Measurements from ENCODE around the gene MAP10.
"Not testable (repeated sequence)": the region's sequence is repeated elsewhere in the genome, so short reads cannot be mapped to it uniquely, and the experiment has no call there.

MAP10 gene

GRCh38 chr1:232805269-232806185 lies at the start of gene MAP10:
Gene MAP10, plus strand, starts transcription at chr1:232805416. Its CDS starts 34 bp downstream, at chr1:232805450.
- peak; percentile 72 for DNase-seq (ENCODE audit: low read depth)

DNA sequence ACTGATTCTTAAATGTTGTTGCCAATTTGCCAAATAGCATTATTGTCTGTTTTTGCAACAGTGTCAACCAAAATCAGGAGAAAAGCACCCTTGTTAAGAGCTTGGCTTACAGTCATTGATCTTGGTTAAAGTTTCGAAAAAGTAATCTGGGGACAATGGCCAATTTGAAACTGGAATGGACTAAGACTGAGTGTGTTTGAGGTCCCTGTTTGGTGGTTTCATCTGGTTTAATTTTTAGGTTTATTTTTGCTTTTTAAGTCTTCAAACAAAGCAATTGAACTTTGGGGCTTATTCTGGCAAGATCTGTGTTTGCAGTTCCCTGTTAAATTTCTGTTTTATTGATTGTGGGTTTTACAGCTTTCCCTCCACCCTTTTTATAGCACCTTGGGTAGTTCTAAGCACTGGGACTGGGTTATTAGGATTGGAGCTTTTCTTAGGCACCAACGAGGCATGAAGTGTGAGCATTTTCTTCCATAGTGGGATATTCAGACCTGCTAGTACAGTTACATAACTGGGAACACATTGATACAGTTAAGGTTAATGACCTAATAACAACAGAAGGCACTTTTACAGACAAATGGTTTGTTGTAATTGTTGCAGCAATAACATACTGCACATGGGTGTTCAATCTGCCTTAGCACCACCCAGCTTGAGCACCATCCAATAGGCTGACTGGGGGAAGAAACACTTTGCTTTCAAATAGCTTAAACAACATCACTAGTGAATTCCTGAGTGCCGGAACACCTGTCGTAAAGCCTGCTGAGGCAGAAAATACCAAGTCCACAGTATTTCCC lies 40.6 kb upstream of the MAP10 start:
- no peak for DNase-seq (ENCODE audit: low read depth)

GRCh38 chr1:232765542-232765941 lies 39.7 kb upstream of the MAP10 start:
- DNase-seq (ENCODE audit: low read depth) = no peak

GRCh38 chr1:232766241-232766890 lies 38.9 kb upstream of the MAP10 start:
- DNase-seq (ENCODE audit: low read depth) = no peak

DNA sequence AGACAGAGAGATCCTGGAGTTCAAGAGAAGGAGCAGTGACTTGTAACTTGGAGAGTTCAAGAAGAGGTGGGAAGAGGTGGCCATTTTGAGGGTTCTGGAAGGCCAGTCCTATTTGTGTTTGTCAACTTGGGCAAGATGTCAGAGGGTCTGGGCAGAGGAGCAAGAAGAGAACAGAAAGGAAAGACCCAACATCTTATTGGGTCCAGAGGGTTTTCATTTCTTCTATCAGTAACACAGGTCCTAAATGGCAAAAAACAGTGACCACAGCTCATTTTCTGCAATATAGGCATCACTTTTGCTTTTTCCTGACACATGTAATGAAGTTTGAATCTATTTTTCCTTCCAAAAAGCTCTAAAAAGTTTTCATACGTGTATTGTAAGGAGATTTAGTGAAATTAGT lies 38.3 kb upstream of the MAP10 start:
- DNase-seq (ENCODE audit: low read depth) = no peak

GRCh38 chr1:232767305-232768074 lies 37.7 kb upstream of the MAP10 start:
- peak; percentile 78 for DNase-seq (ENCODE audit: low read depth)

GRCh38 chr1:232768793-232769192 lies 36.4 kb upstream of the MAP10 start:
- no peak for DNase-seq (ENCODE audit: low read depth)

DNA sequence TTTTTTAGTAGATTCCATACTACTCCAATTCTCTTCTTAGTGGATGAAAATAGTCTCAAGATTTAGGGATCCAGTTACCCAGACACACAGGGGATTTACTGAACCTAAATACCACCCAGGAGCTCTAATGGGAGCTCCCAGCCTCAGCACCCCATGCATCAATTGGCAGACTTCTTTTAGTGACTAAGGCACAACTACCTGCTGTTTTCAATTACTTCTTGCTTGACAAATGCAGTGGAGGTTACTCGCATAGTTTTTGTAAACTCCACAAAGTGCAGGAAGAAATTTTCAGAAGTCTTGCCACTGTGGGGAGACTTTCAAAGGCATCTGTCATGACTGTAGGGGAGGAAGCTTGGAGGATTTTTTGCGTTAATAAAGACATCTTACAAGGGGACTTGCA lies 35.5 kb upstream of the MAP10 start:
- peak; percentile 39 for DNase-seq (ENCODE audit: low read depth)

DNA sequence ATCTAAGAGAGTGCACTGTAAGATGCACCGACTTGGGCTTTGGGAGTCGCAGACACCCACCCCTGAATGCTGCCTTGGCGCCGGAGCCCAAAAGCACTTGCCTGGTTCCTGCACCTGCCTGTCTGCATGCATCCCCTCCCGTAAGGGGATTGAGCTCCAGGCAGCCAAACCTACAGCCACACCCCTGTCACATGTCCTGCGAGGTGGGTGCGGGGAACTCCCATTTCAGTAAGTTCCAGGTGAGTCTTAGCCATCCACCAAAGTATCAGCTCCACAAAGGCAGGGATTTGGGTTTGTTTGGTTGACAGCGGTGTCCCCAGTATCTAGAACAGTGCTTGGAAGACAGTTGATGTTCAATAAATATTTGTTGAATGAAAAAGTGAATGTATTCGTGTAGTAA lies 31.5 kb upstream of the MAP10 start:
- DNase-seq (ENCODE audit: low read depth) = no peak

- no peak for DNase-seq (ENCODE audit: low read depth)
Observed at GRCh38 chr1:232776526-232777106, 28.6 kb upstream of the MAP10 start.

DNA sequence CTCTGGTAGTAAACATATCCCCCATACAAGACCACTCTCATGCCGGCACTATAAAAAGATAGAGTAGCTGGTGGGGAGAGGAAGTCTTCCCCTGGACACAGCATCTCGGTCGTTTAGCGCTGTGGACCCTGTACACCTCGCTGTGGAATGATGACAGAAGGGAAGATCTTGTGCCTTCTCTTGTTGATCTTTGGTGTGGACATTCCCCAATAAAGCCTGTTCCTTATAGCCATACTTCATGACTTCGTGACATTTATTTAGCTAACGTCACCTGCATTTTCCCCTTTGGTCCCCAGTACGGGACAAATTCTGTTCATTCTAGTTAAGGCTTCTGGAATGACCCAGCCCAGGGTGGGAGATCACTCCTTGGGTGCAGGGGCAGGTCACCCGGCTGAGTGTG lies 24.9 kb upstream of the MAP10 start:
- no peak for DNase-seq (ENCODE audit: low read depth)

DNA sequence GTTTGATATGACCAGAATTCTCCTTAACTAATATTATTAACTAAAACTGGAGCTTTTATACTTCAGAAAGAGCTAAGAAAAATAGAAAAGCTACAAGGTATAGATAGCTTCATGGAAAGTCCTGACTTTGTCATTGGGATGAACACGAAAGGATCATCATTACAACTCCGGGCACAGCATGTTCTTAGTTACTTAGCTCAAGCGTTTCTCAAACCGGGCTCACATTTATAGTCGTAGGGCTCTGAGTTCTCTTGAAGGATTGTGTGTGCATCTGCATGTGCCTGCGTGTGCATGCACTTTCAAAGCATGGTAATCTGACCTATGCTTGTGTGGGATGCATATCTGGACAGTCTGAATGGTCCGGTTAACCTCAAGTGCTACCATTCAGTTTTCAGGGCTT lies 20.4 kb upstream of the MAP10 start:
- DNase-seq (ENCODE audit: low read depth) = no peak

DNA sequence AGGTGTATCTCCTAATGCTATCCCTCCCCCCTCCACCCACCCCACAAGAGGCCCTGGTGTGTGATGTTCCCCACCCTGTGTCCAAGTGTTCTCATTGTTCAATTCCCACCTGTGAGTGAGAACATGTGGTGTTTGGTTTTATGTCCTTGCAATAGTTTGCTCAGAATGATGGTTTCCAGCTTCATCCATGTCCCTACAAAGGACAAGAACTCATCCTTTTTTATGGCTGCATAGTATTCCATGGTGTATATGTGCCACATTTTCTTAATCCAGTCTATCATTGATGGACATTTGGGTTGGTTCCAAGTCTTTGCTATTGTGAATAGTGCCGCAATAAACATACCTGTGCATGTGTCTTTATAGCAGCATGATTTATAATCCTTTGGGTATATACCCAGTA lies 19.6 kb upstream of the MAP10 start:
- not testable (repeated sequence) for DNase-seq (ENCODE audit: low read depth)

DNA sequence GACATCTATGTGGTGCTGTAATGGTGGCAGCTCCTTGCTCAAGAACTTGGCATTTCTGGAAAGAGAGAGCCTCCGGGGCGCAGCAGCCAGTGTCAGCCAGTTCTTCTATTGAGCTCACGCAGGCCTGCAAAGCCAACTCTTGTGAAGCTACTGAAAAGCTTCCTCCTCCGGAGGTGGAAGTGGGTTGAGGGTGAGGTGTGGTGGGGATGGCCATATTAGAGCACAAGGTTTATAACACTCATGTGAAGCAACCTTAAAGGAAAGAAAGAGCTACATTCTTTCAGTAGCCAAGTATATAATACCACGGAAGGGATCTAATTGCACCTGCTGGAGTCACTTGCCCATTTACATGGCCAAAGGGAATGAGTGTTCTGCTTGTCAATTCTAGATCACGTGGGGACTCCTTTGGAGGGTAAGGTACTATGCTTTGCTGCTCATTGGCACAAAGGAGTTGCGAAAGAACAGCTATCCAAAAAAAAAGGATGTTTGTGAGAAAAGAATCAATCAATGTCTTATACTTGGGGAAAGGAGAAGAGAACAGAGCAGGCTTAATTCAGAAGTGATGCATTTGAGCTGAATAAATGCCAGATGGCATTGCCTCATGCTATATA lies 18.3 kb upstream of the MAP10 start:
- no peak for DNase-seq (ENCODE audit: low read depth)

DNA sequence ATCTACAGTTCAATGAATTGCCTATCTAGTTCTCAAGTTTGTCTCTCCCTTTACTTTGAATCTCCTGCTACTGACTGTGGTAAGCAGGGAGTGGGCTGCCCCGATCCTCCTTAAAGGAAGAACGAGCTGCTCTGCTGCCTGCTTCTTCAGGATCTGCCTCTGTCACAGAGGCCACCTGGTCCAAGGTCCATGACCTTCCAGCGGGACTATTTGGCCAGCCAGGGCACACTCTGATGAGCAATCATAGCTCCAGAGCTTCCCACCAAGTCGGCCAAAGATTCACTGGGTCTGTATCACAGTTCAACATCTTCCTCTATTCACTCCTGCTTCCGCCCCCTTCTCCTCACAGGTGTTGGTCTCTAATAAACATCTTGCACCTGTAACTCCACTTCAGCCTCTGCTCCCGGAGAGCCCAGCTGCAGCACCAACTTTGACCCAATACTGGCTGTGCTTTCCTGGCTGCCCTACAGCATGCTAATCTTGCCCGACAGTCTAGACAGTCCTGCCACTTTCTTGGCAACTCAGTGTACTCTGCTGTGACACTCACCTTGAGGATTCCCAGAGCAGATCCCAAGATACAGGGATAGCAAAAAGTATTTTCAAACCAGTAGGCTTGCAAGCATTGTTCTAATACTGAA lies 16.9 kb upstream of the MAP10 start:
- no peak for DNase-seq (ENCODE audit: low read depth)

- DNase-seq (ENCODE audit: low read depth) = peak; percentile 83
Observed at GRCh38 chr1:232789651-232790050, 15.6 kb upstream of the MAP10 start.

- no peak for DNase-seq (ENCODE audit: low read depth)
Observed at GRCh38 chr1:232792949-232793348, 12.3 kb upstream of the MAP10 start.

- peak; percentile 75 for DNase-seq (ENCODE audit: low read depth)
Observed at GRCh38 chr1:232793944-232794343, 11.3 kb upstream of the MAP10 start.

GRCh38 chr1:232795497-232796053 lies 9.6 kb upstream of the MAP10 start:
- no peak for DNase-seq (ENCODE audit: low read depth)

- DNase-seq (ENCODE audit: low read depth) = no peak
Observed at GRCh38 chr1:232797856-232798510, 7.2 kb upstream of the MAP10 start.

All from fibroblast of gingiva (primary cell).